Stimulated activated memory B cell treated with anti-CD40 and anti-IgM and Interleukin-4, amounts not matched to agents 10 μg/mL and 1 μg/mL and 100 μg/mL, for 72 hours (primary cell): Measurements from ENCODE around the gene STOX1.
"Not testable (repeated sequence)": the region's sequence is repeated elsewhere in the genome, so short reads cannot be mapped to it uniquely, and the experiment has no call there.

ENCODE experiments used
- ATAC-seq: fragments of 150-1000 bp; cut with Tn5 transposase; 2 replicates; pipeline ENCODE4 v1.10.0; 2021
- H3K27ac Mint-ChIP-seq: one replicate; pipeline ENCODE4 v1.8.0; 2022; ENCODE audit warnings: mild to moderate bottlenecking, mixed read lengths
- H3K27me3 Mint-ChIP-seq: one replicate; pipeline ENCODE4 v1.8.0; 2022; ENCODE audit warnings: mixed read lengths
- H3K36me3 Mint-ChIP-seq: one replicate; pipeline ENCODE4 v1.8.0; 2022; ENCODE audit warnings: mixed read lengths
- H3K4me1 Mint-ChIP-seq: one replicate; pipeline ENCODE4 v1.8.0; 2022; ENCODE audit warnings: mixed read lengths
- H3K4me3 Mint-ChIP-seq: one replicate; pipeline ENCODE4 v1.8.0; 2022; ENCODE audit warnings: mild to moderate bottlenecking, moderate library complexity, mixed read lengths
- H3K9me3 Mint-ChIP-seq: one replicate; pipeline ENCODE4 v1.8.0; 2022; ENCODE audit warnings: mixed read lengths

The STOX1 gene

GRCh38 chr10:68897336-68897741, 70.0 kb downstream of the STOX1 start:
- Mint-ChIP-seq H3K4me3 (no peak overlapping the region), H3K27ac (no peak overlapping the region), H3K27me3 (no peaks in the 10 kb centered on the region), H3K36me3 (no peaks in the 10 kb centered on the region), H3K9me3 (no peaks in the 10 kb centered on the region), H3K4me1 (peaks cover 10% of the 10 kb centered on the region)
- ATAC-seq: no peak

- Mint-ChIP-seq H3K4me1 (peaks cover 24% of the 10 kb centered on the region), H3K36me3 (peaks cover 4% of the 10 kb centered on the region), H3K27ac (no peak overlapping the region), H3K4me3 (peak overlapping the region; percentile 5), H3K27me3 (no peaks in the 10 kb centered on the region), H3K9me3 (no peaks in the 10 kb centered on the region)
- no peak for ATAC-seq
These were observed 71.9 kb downstream of the STOX1 start for GRCh38 chr10:68899186-68899745.

GRCh38 chr10:68900427-68901104, 73.2 kb downstream of the STOX1 start:
- Mint-ChIP-seq H3K4me1 (peaks cover 28% of the 10 kb centered on the region), H3K9me3 (no peaks in the 10 kb centered on the region), H3K36me3 (peaks cover 7% of the 10 kb centered on the region), H3K4me3 (peak overlapping the region; percentile 99), H3K27me3 (no peaks in the 10 kb centered on the region), H3K27ac (peak overlapping the region; percentile 100)
- peak; percentile 76 for ATAC-seq

- peaks cover 10% of the 10 kb centered on the region for H3K36me3 Mint-ChIP-seq
- H3K4me1 Mint-ChIP-seq: peaks cover 32% of the 10 kb centered on the region
- H3K27ac Mint-ChIP-seq: peak within 1 kb of the TSS; percentile 100
- H3K27me3 Mint-ChIP-seq: no peaks in the 10 kb centered on the region
- peak; percentile 99 for ATAC-seq
- H3K4me3 Mint-ChIP-seq: peak within 1 kb of the TSS; percentile 99
- H3K9me3 Mint-ChIP-seq: no peaks in the 10 kb centered on the region
These were observed 74.0 kb downstream of the STOX1 start, which contains the start of gene DDX50 for GRCh38 chr10:68901105-68901927. Gene DDX50, plus strand, starts transcription at chr10:68901315. Its CDS starts 70 bp downstream, at chr10:68901385.

GRCh38 chr10:68902382-68902781, 75.1 kb downstream of the STOX1 start:
- no peak for ATAC-seq
- H3K36me3 Mint-ChIP-seq: peaks cover 20% of the 10 kb centered on the region
- H3K27ac Mint-ChIP-seq: peak overlapping the region; percentile 100
- peaks cover 41% of the 10 kb centered on the region for H3K4me1 Mint-ChIP-seq
- peak overlapping the region; percentile 99 for H3K4me3 Mint-ChIP-seq
- no peaks in the 10 kb centered on the region for H3K9me3 Mint-ChIP-seq
- no peaks in the 10 kb centered on the region for H3K27me3 Mint-ChIP-seq

GRCh38 chr10:68924593-68924992, 97.3 kb downstream of the STOX1 start:
- Mint-ChIP-seq H3K4me1 (no peaks in the 10 kb centered on the region), H3K9me3 (no peaks in the 10 kb centered on the region), H3K4me3 (no peak overlapping the region), H3K36me3 (peaks cover 50% of the 10 kb centered on the region), H3K27ac (no peak overlapping the region), H3K27me3 (no peaks in the 10 kb centered on the region)
- no peak for ATAC-seq

GRCh38 chr10:68925489-68925888, 98.2 kb downstream of the STOX1 start:
- Mint-ChIP-seq H3K9me3 (no peaks in the 10 kb centered on the region), H3K36me3 (peaks cover 50% of the 10 kb centered on the region), H3K4me3 (no peak overlapping the region), H3K4me1 (no peaks in the 10 kb centered on the region), H3K27me3 (no peaks in the 10 kb centered on the region), H3K27ac (no peak overlapping the region)
- no peak for ATAC-seq

GRCh38 chr10:68929157-68929556, 101.8 kb downstream of the STOX1 start:
- not testable (repeated sequence) for H3K4me1 Mint-ChIP-seq, H3K27me3 Mint-ChIP-seq, H3K9me3 Mint-ChIP-seq, ATAC-seq, H3K27ac Mint-ChIP-seq, H3K4me3 Mint-ChIP-seq
- peaks cover 53% of the 10 kb centered on the region for H3K36me3 Mint-ChIP-seq

GRCh38 chr10:68929888-68930287, 102.6 kb downstream of the STOX1 start:
- not testable (repeated sequence) for H3K4me1 Mint-ChIP-seq, ATAC-seq, H3K27ac Mint-ChIP-seq, H3K4me3 Mint-ChIP-seq, H3K27me3 Mint-ChIP-seq, H3K9me3 Mint-ChIP-seq
- peaks cover 46% of the 10 kb centered on the region for H3K36me3 Mint-ChIP-seq

- H3K27ac Mint-ChIP-seq, ATAC-seq, H3K27me3 Mint-ChIP-seq, H3K4me3 Mint-ChIP-seq, H3K9me3 Mint-ChIP-seq, H3K4me1 Mint-ChIP-seq: not testable (repeated sequence)
- peaks cover 50% of the 10 kb centered on the region for H3K36me3 Mint-ChIP-seq
These were observed 105.5 kb downstream of the STOX1 start for GRCh38 chr10:68932860-68933259.

GRCh38 chr10:68934994-68935393, 107.7 kb downstream of the STOX1 start:
- ATAC-seq: no peak
- no peak overlapping the region for H3K4me3 Mint-ChIP-seq
- no peak overlapping the region for H3K27ac Mint-ChIP-seq
- peaks cover 53% of the 10 kb centered on the region for H3K36me3 Mint-ChIP-seq
- peaks cover 6% of the 10 kb centered on the region for H3K4me1 Mint-ChIP-seq
- H3K27me3 Mint-ChIP-seq: no peaks in the 10 kb centered on the region
- no peaks in the 10 kb centered on the region for H3K9me3 Mint-ChIP-seq

GRCh38 chr10:68938117-68938516, 110.8 kb downstream of the STOX1 start:
- no peak for ATAC-seq
- Mint-ChIP-seq H3K27me3 (no peaks in the 10 kb centered on the region), H3K9me3 (no peaks in the 10 kb centered on the region), H3K36me3 (peaks cover 31% of the 10 kb centered on the region), H3K27ac (no peak overlapping the region), H3K4me3 (no peak overlapping the region), H3K4me1 (no peaks in the 10 kb centered on the region)

- Mint-ChIP-seq H3K27ac (peak overlapping the region; percentile 26), H3K27me3 (no peaks in the 10 kb centered on the region), H3K9me3 (no peaks in the 10 kb centered on the region), H3K4me1 (no peaks in the 10 kb centered on the region), H3K36me3 (peaks cover 32% of the 10 kb centered on the region), H3K4me3 (no peak overlapping the region)
- ATAC-seq: no peak
These were observed 111.6 kb downstream of the STOX1 start for GRCh38 chr10:68938884-68939283.

- ATAC-seq, H3K27ac Mint-ChIP-seq, H3K9me3 Mint-ChIP-seq, H3K4me3 Mint-ChIP-seq, H3K4me1 Mint-ChIP-seq, H3K27me3 Mint-ChIP-seq: not testable (repeated sequence)
- peaks cover 44% of the 10 kb centered on the region for H3K36me3 Mint-ChIP-seq
These were observed 113.6 kb downstream of the STOX1 start for GRCh38 chr10:68940917-68941316.
